SK-MEL-5 (cell line): ENCODE results near the gene PCMT1. TPM values are rescaled to one million over a fixed set of nuclear protein-coding genes. Genes with fewer than 3 reads are reported as not detected.

Experiments used
- DNase-seq: peaks from one replicate; pipeline ENCODE4 v3.0.0-alpha.2; 2016; ENCODE audit warnings: low read depth, low spot score
- in situ Hi-C: cut with HindIII; loops from 2 replicates; pipeline ENCODE4 v1.10.0; 2016; ENCODE audit warnings: low sequenced_read_pairs, high pct_unique_total_duplicates, low pct_unique_long_range_greater_than_20kb
- total RNA-seq: library from RNA; depleted of rRNA; stranded (reverse); fragments of >200 nt; shearing (Covaris generic); gene quantifications from 2 replicates; pipeline ENCODE4 v1.2.3, GENCODE V29; 2014

PCMT1 gene
- total RNA-seq, 1 experiment from 2014 or later = 194 TPM

DNA sequence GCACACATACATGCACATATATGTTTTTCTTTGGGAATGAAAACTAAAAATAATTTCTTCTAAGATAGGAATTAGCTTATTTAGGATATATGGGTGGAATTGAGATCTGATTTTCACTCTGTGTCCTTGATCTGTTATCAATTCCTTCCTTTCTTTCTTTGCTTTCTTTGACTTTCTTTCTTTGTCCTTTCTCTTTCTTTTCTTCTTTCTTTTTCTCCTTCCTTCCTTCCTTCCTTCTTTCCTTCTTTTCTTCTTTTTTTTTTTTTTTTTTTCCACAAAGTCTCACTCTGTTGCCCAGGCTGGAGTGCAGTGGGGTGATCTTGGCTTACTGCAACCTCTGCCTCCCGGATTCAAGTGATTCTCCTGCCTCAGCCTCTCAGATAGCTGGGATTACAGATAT is 28.1 kb downstream of the PCMT1 start:
- DNase-seq = no peak
- in situ Hi-C loops = no loop called here

DNA sequence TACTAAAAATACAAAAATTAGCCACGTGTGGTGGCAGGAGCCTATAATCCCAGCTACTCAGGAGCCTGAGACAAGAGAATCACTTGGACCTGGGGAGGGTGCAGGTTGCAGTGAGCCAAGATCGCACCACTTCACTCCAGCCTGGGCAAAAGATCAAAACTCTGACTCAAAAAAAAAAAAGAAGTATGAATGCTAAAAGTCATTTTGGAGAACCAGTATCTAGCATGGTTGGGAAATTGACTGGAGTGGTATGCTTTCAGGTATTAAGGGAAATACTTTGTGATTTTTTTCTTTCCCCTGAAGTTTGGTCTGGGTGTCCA is 30.1 kb downstream of the PCMT1 start:
- in situ Hi-C loops = no loop called here
- DNase-seq = no peak

DNA sequence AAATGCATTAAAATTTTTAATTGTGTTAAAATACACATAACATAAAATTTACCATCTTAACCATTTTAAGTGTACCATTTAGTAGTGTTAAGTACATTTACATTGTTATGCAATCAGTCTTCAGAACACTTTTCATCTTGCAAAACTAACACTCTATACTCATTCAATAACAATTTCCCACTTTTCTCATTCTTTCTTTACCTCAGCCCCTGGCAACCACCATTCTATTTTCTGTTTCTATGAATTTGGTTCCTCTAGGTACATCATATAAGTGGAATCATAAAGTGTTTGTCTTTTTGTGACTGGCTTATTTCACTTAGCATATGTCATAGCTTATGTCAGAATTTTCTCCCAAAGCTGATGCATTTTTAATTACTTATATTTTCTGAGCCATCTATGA is 32.2 kb downstream of the PCMT1 start:
- in situ Hi-C loops = no loop called here

DNA sequence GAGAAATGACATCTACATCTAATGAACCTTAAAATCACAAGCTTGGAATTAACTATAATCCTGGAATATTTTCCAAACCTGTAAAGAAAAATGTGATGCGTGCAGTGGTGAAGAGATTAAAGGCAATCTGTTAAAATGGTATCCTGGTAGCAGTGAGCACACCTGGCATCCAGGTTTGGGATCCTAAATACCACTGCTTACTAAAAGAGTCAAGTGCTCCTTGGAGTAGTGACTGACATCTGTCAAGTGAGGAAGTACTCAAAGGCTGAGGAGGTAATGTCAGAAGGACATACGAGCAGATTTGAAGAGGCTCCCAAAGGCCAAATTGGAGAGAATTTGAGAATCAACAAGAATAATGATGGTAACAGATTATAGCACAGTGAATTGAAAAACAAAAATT is 32.8 kb downstream of the PCMT1 start:
- no peak for DNase-seq
- in situ Hi-C loops = no loop called here

More for the DNA sequence above, 32.2 kb downstream of the PCMT1 start:
- DNase-seq = no peak

DNA sequence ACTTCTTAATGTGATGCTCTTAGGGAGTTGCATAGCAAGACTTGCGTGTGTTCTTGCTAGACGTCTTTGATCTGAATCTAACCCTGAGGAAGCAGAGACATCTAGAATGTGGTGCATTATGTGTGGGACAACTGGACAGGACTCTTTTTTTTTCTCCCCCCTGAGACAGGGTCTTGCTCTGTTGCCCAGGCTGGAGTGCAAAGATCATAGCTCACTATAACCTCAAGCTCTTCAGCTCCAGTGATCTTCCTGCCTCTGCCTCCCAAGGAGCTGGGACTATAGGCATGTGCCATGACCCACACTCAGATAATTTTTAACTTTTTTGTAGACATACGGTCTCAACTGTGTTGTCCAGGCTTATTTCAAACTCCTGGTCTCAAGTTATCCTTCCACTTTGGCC is 34.0 kb downstream of the PCMT1 start:
- DNase-seq = no peak
- in situ Hi-C loops = no loop called here

DNA sequence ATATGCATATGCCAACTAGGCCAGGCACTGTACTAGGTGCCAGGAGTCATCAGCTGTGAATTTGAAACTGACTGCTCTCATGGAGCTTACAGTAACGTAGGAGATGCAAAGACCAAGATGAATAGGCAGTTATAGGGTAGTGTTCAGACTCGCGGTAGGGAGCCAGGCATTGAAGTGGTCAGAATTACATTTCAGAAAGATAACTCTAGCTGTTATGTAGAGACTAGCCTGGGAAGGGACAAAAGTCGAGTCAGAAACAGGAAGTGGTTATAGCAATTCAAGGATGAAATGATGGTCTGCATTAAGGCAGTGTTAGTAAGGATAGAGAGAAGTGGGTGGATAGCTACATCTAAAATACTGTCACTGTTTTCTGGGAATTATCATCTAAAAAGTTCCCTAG is 56.6 kb downstream of the PCMT1 start:
- in situ Hi-C loops = no loop called here
- DNase-seq = no peak

DNA sequence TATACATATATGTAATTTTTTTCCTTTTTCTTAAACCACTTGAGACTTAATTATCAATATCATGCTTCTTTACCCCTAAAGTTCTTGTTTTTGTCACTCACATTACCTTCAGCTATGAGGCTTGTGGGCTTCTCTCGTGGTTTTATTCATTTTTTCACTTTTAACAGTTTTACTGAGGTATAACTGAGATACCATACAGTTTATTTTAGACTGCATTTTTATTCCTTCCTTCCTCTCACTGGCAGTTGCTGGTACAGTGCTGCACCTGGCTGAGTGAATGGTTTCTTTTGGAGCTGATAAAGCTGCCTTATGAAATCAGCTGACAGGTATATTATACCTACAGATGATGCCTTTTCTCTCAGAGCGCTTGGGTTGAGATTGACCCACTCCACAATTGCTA is 60.3 kb downstream of the PCMT1 start:
- in situ Hi-C loops = no loop called here
- DNase-seq = no peak

DNA sequence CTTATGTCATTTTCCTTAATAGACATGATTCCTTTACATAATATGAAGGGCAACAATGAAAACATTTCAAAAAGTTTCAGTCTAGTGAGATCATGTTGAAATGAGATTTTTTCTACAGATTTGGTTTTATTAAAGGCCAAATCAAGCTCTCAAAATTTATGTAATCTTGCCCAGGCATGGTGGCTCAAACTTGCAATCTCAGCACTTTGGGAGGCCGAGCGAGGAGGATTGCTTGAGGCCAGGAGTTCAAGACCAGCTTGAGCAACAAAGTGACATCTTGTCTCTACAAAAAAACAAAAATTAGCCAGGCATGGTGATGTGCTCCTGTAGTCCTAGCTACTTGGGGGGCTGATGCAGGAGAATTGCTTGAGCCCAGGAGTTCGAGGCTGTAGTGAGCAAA is 63.8 kb downstream of the PCMT1 start:
- in situ Hi-C loops = no loop called here
- DNase-seq = no peak

DNA sequence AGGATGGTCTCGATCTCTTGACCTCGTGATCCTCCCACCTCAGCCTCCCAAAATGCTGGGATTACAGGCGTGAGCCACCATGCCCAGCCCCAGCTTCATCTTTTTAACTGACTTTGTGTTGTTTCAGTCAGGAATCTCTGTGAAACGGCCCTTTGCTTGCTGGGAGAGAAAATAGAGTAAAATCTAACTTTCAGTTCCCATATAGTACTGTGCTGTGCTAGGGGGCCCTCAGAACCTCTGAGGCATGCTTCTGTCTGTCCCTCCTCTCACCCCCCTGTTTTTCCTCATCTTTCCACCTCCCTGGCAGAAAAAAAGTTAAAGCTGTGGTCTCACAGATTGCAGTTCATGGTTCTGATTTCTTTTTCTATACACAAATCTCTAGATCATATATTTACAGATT is 66.2 kb downstream of the PCMT1 start:
- no peak for DNase-seq
- in situ Hi-C loops = no loop called here

DNA sequence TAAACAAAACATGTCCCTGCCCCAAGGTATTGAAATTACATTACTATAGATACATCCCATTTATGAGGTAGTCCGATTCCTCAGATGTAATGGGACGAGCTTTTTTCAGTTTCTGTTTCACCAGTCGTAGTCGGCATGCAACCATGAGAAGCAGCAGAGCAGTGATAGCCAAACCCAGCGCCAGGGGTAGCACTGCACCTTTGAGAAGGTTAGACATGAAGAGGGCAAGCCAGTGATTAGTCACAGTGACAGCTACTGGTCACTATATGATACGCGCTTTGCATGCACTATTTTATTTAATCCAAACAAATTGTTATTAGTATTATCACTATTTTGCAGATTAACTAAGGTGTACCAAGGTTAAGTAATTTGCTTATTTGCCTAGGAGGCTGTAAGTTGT is 71.0 kb downstream of the PCMT1 start:
- in situ Hi-C loops = no loop called here
- DNase-seq = peak; percentile 22

DNA sequence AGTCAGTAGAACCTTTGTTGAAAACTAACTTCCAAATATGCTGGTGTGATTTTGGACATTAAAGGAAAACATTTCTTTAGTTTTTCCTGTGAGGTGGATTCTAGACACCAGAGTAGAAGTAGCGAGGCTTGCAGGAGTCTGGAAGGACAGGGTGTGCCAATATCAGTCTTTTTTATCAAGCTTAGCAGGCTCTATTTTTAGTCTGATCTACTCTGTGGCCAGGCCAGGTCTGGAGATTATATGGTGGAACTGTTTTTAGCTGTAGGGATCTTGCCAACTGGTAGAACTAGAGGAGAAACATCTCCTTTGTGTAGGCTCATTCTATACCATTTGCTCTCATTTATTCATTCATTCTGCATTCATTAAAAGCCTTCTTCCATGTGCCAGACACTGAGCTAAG is 72.0 kb downstream of the PCMT1 start:
- no peak for DNase-seq
- in situ Hi-C loops = no loop called here

DNA sequence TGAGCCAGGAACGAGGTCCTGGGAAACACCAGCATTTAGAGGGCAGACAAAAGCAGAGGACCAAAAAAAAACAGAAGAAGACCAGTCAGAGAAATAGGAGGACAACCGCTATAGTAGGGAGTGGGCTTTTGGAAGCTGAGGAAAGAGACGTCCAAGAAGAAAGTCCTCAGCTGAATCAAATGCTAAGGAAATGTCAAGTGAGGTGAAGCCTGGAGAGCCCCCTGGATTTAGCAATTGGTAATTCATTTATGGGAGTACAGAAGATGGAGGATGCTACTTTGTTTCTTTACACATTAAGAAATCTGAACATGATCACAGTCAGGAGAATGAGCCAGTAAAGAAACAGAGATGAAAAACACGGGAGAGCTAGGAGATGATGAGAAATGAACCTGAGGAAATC is 73.5 kb downstream of the PCMT1 start:
- DNase-seq = peak; percentile 14
- in situ Hi-C loops = no loop called here

DNA sequence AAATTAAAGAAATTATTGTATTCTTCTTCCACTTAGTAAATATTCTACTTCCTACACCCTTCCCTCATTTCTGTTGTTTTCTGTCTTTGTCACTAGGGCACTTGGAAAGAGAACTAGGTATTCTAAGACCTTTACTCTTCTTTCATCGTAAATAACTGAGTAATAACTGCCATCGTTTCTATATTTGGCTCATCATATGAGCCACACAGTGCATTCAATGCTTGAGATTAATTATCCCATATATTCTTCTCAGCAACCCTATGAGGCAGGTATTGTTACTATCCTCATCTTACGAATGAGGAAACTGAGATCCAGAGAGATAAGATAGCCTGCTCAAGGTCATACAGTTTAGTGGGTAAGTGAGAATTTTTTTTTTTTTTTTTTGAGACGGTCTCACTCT is 75.8 kb downstream of the PCMT1 start:
- no peak for DNase-seq
- in situ Hi-C loops = no loop called here

DNA sequence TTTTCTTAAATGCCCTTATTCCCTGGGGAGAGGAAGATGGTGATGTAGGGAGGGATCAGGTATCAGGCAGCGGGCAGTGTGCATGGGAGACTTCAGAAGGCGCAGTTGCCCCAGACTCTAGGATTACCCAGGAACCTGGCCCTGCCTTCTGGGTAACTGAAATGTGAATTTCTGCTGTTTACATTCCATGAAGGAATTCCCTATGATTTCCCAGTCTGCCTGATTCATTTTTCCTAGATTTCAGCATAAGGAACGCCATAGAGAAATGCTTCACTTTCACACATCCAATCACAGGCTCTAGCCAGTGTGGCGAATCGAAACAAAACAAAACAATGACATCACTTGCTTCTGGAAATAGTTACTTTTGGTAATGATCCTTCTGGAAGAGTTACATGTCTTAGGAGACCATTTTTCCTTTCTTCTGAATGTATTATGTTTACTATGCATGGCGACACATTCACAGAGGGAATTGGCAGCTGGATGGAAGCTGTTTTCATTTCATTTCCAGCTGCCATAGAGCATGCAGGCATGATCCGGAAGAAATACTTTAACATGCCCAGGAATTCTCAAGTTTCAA is 81.3 kb downstream of the PCMT1 start:
- DNase-seq = peak; percentile 72
- in situ Hi-C loops = no loop called here

DNA sequence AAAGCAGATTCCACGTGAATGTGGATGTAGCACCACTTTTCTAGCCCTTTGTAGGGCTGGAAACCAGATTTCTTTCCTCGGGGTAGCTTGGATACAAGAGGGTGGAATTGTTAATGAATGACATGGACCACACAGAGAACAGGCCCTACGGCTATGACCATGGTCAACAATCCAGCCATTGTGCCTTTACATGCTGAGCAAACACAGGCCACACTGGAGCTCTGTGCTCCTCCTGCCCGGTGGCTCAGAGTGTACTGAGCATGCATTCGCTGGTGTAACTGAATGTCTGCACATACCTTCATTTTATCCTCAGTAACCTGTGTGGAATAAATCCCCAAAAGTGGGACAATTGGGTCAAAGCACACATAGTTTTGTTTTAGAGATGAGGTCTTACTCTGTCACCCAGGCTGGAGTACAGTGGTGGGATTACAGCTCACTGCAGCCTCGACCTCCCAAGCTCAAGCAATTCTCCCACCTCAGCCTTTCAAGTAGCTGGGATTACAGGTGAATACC is 81.8 kb downstream of the PCMT1 start:
- DNase-seq = peak; percentile 97
- in situ Hi-C loops = no loop called here

DNA sequence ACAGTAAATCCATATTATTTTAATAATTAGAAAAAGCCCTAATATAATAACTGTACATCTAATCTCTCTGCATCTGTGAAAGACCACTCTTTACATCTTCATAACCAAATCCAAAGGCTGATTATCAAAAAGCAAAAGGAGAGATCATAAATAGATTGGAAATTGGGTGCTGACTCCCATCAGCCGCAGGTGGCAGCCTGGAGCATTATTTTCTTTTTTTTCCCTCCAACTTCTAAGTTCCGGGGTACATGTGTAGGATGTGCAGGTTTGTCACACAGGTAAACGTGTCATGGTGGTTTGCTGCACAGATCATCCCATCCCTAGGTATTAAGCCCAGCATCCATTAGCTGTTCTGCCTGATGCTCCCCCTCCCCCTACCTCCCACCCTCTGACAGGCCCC is 84.1 kb downstream of the PCMT1 start:
- no peak for DNase-seq
- in situ Hi-C loops = no loop called here

DNA sequence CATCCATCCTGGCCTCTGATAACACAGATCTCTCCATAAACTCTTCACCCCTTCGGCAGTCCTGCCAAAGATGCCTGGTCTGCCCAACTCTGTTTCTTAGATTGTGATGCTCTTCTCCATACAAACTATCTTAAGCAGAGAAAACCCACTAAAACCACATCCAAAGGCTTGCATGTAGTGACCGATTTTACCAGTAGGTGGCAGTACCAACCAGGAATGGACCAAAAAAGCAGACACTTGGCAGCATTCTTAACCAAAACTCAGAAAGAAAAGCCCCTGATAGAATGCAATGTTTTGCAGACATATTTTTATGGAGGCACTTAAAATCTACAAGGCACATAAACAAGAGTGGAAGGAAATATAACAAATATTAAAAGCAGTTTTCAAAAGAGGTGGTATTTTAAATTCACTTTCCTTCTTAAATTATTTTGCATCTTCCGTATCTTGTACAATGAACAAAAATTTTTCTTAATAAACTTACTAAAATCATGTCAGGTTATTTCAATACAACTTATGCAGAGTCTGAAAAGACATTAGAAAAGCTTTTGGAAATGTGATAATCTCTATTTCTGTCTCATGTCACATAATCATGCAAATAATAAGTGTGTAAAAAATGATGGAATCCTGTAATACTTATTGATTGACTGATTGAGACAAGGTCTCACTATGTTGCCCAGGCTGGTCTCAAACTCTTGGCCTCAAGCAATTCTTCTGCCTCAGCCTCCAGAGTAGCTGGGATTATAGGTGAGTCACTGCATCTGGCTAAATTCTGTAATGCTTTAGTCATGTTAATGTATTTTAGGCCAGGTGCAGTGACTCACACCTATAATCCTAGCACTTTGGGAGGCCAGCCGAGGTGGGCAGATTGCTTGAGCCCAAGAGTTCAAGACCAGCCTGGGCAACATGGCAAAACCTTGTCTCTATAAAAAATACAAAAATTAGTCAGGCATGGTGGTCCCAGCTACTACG is 85.3 kb downstream of the PCMT1 start:
- peak; percentile 73 for DNase-seq
- in situ Hi-C loops = no loop called here

DNA sequence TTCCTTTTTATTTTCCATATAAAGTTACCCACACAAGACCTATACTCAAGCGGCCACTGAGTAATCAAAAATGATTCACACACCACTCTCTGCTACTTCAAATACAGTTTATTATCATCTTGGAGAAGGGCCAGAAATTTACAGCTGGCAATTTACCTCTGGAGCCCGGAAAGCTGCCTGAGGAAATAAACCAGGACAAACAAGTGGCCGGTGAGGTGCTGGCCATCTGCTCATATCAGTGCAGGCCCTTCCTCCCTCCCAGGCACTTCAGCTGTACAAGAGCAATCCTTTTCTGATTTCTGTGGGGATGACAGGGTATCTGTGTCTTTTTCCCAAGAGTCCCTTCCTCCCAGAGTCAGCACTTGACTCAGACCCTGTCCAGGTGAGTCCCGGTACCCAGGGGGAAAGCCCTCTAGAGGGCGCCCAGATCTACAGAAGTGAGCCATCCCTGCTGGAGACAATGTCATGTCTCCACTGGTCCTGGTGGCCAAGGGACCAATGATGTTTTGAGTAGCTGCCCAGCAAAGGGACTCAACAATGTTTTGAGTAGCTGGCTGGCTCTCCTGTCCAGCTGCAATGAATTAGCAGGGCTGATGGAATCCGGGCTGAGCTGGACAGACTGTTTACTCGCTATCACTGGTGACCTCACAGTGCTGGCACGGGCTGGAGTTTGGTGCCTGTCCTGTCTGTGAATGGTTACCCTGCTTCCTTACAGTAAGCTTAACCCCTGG is 91.0 kb downstream of the PCMT1 start:
- DNase-seq = peak; percentile 60
- in situ Hi-C loops = no loop called here
